K562 (cell line): Measurements from ENCODE around the gene PLA2G7.

ENCODE experiments used
- ATF1 ChIP-seq, 2 experiments: fragments of 450-650 bp in 1 of 2; IDR thresholded peaks; 2 replicates each; pipeline ENCODE4 v1.6.1; 2016; ENCODE audit warnings: missing compliant biosample characterization in 1 of 2, missing genetic modification characterization in 1 of 2
- CBX2 ChIP-seq: fragments of 200-600 bp; sonication (generic); IDR thresholded peaks from one replicate; pipeline ENCODE4 v1.6.1; 2012; ENCODE audit warnings: mild to moderate bottlenecking, low read length, inconsistent platforms; ENCODE audit not compliant: insufficient read depth, poor library complexity, severe bottlenecking
- CREB1 ChIP-seq, 2 experiments: sonication (generic) in 1 of 2; formaldehyde crosslinking in 1 of 2; IDR thresholded peaks; 2 replicates each; pipeline versions ENCODE4 v1.6.1 to v1.8.0; 2012 to 2022; ENCODE audit warnings: inconsistent platforms in 1 of 2, mild to moderate bottlenecking in 1 of 2, missing genetic modification reagents in 1 of 2, moderate library complexity in 1 of 2
- CTCF ChIP-seq, 3 experiments: IDR thresholded peaks in 2 of 3; conservative IDR thresholded peaks in 1 of 3; 2 replicates each; pipeline ENCODE4 v1.5.1; 2011 to 2012; ENCODE audit warnings: low read length in 3 of 3, mild to moderate bottlenecking in 3 of 3, control low read depth in 2 of 3, improper control_type of control experiment in 1 of 3, inconsistent platforms in 1 of 3, low read depth in 1 of 3, mixed read lengths in 1 of 3, moderate library complexity in 1 of 3; ENCODE audit not compliant: insufficient read depth in 2 of 3
- ELF4 ChIP-seq: fragments of 450-650 bp; formaldehyde crosslinking; IDR thresholded peaks from 2 replicates; pipeline ENCODE4 v1.4.0; 2022; ENCODE audit warnings: missing genetic modification characterization
- FOXK1 ChIP-seq: sonication (generic); formaldehyde crosslinking; IDR thresholded peaks from 2 replicates; pipeline ENCODE4 v1.8.0; 2022; ENCODE audit warnings: missing genetic modification reagents, mild to moderate bottlenecking, borderline replicate concordance
- GATA2 ChIP-seq: sonication (generic); formaldehyde crosslinking; IDR thresholded peaks from 2 replicates; pipeline ENCODE4 v1.4.0; 2020; ENCODE audit warnings: mild to moderate bottlenecking, missing genetic modification reagents
- PHB2 ChIP-seq: fragments of 450-650 bp; IDR thresholded peaks from 2 replicates; pipeline ENCODE4 v1.6.1; 2017; ENCODE audit warnings: low read depth
- POLR2AphosphoS5 ChIP-seq: IDR thresholded peaks from 2 replicates; pipeline ENCODE4 v1.6.1; 2011; ENCODE audit warnings: mild to moderate bottlenecking, low read depth, low read length, moderate library complexity; ENCODE audit not compliant: control insufficient read depth, insufficient read depth
- ZNF589 ChIP-seq: fragments of 200-800 bp; sonication (Bioruptor generic); IDR thresholded peaks from 2 replicates; pipeline ENCODE4 v1.6.1; 2016; ENCODE audit warnings: low read depth, missing genetic modification characterization, missing compliant biosample characterization

DNA sequence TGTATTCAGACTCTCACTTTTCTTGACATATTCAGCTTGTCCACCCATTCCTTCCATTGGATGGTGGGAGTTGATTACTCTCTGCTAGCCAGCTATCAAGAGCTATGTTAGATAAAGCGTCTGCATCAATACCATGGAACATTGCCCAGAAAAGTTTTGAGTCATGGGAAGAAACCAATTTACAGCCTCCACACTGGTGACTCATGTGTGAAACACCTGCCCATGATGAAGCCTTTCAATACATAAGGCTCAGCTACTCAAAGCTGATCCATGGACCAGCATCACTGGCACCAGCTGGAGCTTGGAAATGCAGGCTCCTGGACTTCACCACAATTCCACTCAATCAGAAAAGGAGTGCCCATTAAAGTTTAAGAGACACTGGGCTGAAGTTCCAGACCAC is 16.1 kb downstream of the PLA2G7 start:
- no peak for TF ChIP-seq CREB1 (IDR thresholded peaks at IDR 0.05)
- TF ChIP-seq CREB1 (CRISPR knock-in tag; IDR thresholded peaks at IDR 0.05), result no peak
- no peak for TF ChIP-seq ELF4 (CRISPR knock-in tag)
- no peak for TF ChIP-seq CBX2
- TF ChIP-seq ZNF589 (CRISPR knock-in tag), result no peak
- no peak for TF ChIP-seq FOXK1 (CRISPR knock-in tag)
- no peak for TF ChIP-seq ATF1 (CRISPR knock-in tag; IDR thresholded peaks at IDR 0.05)
- TF ChIP-seq ATF1 (tag; IDR thresholded peaks at IDR 0.05), result no peak
- TF ChIP-seq GATA2 (CRISPR knock-in tag), result no peak
- TF ChIP-seq CTCF (IDR thresholded peaks at IDR 0.05 in 2 of 3, conservative IDR thresholded peaks at IDR 0.05 in 1 of 3; ENCODE audit: insufficient read depth in 2 of 3, low read depth in 1 of 3, low read length in 3 of 3), result no peak
- TF ChIP-seq POLR2AphosphoS5, result no peak
- no peak for TF ChIP-seq PHB2
